ENCODE results near the gene SPAG5.
A peak's percentile ranks its signal among the peaks of the same experiment; 100 is the strongest.

GRCh38 chr17:28574526-28574925 is 24.3 kb downstream of the SPAG5 start:
- TF ChIP-seq, protein P1, sequence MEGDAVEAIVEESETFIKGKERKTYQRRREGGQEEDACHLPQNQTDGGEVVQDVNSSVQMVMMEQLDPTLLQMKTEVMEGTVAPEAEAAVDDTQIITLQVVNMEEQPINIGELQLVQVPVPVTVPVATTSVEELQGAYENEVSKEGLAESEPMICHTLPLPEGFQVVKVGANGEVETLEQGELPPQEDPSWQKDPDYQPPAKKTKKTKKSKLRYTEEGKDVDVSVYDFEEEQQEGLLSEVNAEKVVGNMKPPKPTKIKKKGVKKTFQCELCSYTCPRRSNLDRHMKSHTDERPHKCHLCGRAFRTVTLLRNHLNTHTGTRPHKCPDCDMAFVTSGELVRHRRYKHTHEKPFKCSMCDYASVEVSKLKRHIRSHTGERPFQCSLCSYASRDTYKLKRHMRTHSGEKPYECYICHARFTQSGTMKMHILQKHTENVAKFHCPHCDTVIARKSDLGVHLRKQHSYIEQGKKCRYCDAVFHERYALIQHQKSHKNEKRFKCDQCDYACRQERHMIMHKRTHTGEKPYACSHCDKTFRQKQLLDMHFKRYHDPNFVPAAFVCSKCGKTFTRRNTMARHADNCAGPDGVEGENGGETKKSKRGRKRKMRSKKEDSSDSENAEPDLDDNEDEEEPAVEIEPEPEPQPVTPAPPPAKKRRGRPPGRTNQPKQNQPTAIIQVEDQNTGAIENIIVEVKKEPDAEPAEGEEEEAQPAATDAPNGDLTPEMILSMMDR (conservative IDR thresholded peaks at IDR 0.05 in 1 of 2, IDR thresholded peaks at IDR 0.05 in 1 of 2; ENCODE audit: extremely low read depth in 1 of 2, insufficient read depth in 1 of 2, low read depth in 1 of 2, low read length in 2 of 2), result peak in 1 of 2 donors; percentile 14
- TF ChIP-seq EZH2 (IDR thresholded peaks at IDR 0.05; ENCODE audit: borderline replicate concordance, low read length), result no peak

Measured in mammary epithelial cell (primary cell).